Fibroblast of lung (primary cell): ENCODE results near the gene FIP1L1. TPM values are rescaled to one million over a fixed set of nuclear protein-coding genes. Genes with fewer than 3 reads are reported as not detected.

Source experiments
- DNase-seq, 2 donors: peaks; one replicate each; pipeline versions ENCODE4 v3.0.0 to v3.0.0-alpha.2; 2010; ENCODE audit warnings: low read depth in 2 of 2
- H2AFZ ChIP-seq: 2 replicates; pipeline ENCODE4 v1.5.1; 2012; ENCODE audit warnings: low read length, control low read depth, inconsistent platforms
- H3K27ac ChIP-seq: 2 replicates; pipeline ENCODE4 v1.5.1; 2011; ENCODE audit warnings: low read length, control low read depth; ENCODE audit not compliant: insufficient read depth
- H3K27me3 ChIP-seq: 2 replicates; pipeline ENCODE4 v1.5.1; 2011; ENCODE audit warnings: mild to moderate bottlenecking, low read length; ENCODE audit not compliant: control insufficient read depth, insufficient read depth
- H3K36me3 ChIP-seq: 2 replicates; pipeline ENCODE4 v1.5.1; 2011; ENCODE audit warnings: low read length; ENCODE audit not compliant: control insufficient read depth, insufficient read depth
- H3K4me1 ChIP-seq: 2 replicates; pipeline ENCODE4 v1.5.1; 2011; ENCODE audit warnings: low read length; ENCODE audit not compliant: control insufficient read depth, insufficient read depth; ENCODE audit errors: extremely low read depth
- H3K4me2 ChIP-seq: 2 replicates; pipeline ENCODE4 v1.5.1; 2011; ENCODE audit warnings: low read length, control low read depth; ENCODE audit not compliant: insufficient read depth; ENCODE audit errors: extremely low read depth
- H3K4me3 ChIP-seq, 4 experiments: fragments of 200-600 bp in 1 of 4; sonication (generic) in 1 of 4; replicated peaks in 1 of 4; 2 replicates each; pipeline ENCODE4 v1.5.1; 2011 to 2016; ENCODE audit warnings: low read length in 4 of 4, low read depth in 3 of 4, mild to moderate bottlenecking in 3 of 4, control low read depth in 2 of 4, inconsistent platforms in 1 of 4, mixed read lengths in 1 of 4; ENCODE audit not compliant: insufficient read depth in 1 of 4; ENCODE audit errors: control extremely low read depth in 1 of 4
- H3K79me2 ChIP-seq: 2 replicates; pipeline ENCODE4 v1.5.1; 2012; ENCODE audit warnings: mild to moderate bottlenecking, low read length, inconsistent platforms; ENCODE audit not compliant: control insufficient read depth, insufficient read depth
- H3K9ac ChIP-seq: 2 replicates; pipeline ENCODE4 v1.5.1; 2011; ENCODE audit warnings: mild to moderate bottlenecking, low read length, control low read depth; ENCODE audit not compliant: insufficient read depth
- H3K9me3 ChIP-seq: 2 replicates; pipeline ENCODE4 v1.5.1; 2012; ENCODE audit warnings: low read depth, low read length; ENCODE audit not compliant: control insufficient read depth, insufficient read depth
- H4K20me1 ChIP-seq: 2 replicates; pipeline ENCODE4 v1.5.1; 2011; ENCODE audit warnings: low read length; ENCODE audit not compliant: control insufficient read depth, insufficient read depth; ENCODE audit errors: extremely low read depth
- CTCF ChIP-seq, 2 donors: IDR thresholded peaks in 1 of 2; conservative IDR thresholded peaks in 1 of 2; 1 replicate in 1 of 2; 2 replicates in 1 of 2; pipeline ENCODE4 v1.5.1; 2011 to 2012; ENCODE audit warnings: low read length in 2 of 2, control low read depth in 1 of 2, inconsistent platforms in 1 of 2, low read depth in 1 of 2, mild to moderate bottlenecking in 1 of 2
- EZH2 ChIP-seq: IDR thresholded peaks from 2 replicates; pipeline ENCODE4 v1.5.1; 2012; ENCODE audit warnings: low read length, control low read depth, mild to moderate bottlenecking; ENCODE audit errors: missing control alignments
- polyA plus RNA-seq, 2 donors: library from polyadenylated mRNA; depleted of rRNA in 1 of 2; stranded (reverse) in 1 of 2; unstranded in 1 of 2; fragments of >200 nt; gene quantifications; 2 replicates each; pipeline ENCODE4 v1.2.1, GENCODE V29; 2011 to 2012; ENCODE audit warnings: missing spikeins in 1 of 2
- total RNA-seq: library from RNA; depleted of rRNA; stranded (reverse); fragments of >200 nt; gene quantifications from 2 replicates; pipeline ENCODE4 v1.2.1, GENCODE V29; 2014

The FIP1L1 gene
- total and polyA plus RNA-seq, 2 donors (not counting 1 experiment from before 2014, with no cell fraction given) = 22.3 to 98.3 TPM

- no peaks in the 10 kb centered on the region for H3K27me3 ChIP-seq
- TF ChIP-seq EZH2 (no peak), CTCF (conservative IDR thresholded peaks at IDR 0.05 in 1 of 2, IDR thresholded peaks at IDR 0.05 in 1 of 2; ENCODE audit: low read depth in 1 of 2, low read length in 2 of 2) (no peak)
- no peak overlapping the region for H2AFZ ChIP-seq
- no peak overlapping the region for H3K4me2 ChIP-seq
- no peak overlapping the region for H3K4me3 ChIP-seq
- H3K9me3 ChIP-seq = no peaks in the 10 kb centered on the region
- no peaks in the 10 kb centered on the region for H3K4me1 ChIP-seq
- no peaks in the 10 kb centered on the region for H3K79me2 ChIP-seq
- no peak overlapping the region for H3K9ac ChIP-seq
- DNase-seq = peak in 1 of 2 donors; percentile 33
- peaks cover 4% of the 10 kb centered on the region for H3K36me3 ChIP-seq
- no peaks in the 10 kb centered on the region for H4K20me1 ChIP-seq
- no peak overlapping the region for H3K27ac ChIP-seq
Measured at GRCh38 chr4:53461244-53461643, 83.8 kb downstream of the FIP1L1 start.

DNA sequence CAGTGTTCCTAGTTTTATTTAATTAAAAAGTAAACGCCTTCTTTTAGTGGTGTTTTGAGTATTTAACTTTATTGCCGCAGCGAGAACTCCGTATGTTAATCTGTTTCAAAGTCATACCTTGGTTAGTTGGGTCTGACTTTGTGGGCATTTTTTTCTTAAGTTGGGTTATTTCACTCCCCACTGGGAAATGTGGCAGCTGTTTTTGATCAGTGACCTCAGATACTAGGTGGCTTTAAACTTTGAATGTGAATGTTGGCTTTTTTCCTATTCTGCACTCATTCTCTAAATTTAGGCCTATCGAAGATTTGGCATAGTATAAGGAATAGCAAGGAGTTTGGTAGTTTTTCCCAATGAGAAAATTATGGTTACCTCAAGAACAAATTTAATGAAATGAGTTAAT is 85.9 kb downstream of the FIP1L1 start:
- no peaks in the 10 kb centered on the region for H4K20me1 ChIP-seq
- H3K4me3 ChIP-seq = no peak overlapping the region
- no peaks in the 10 kb centered on the region for H3K79me2 ChIP-seq
- H2AFZ ChIP-seq = no peak overlapping the region
- H3K4me2 ChIP-seq = no peak overlapping the region
- TF ChIP-seq CTCF (conservative IDR thresholded peaks at IDR 0.05 in 1 of 2, IDR thresholded peaks at IDR 0.05 in 1 of 2; ENCODE audit: low read depth in 1 of 2, low read length in 2 of 2) (no peak), EZH2 (no peak)
- no peaks in the 10 kb centered on the region for H3K27me3 ChIP-seq
- H3K4me1 ChIP-seq = no peaks in the 10 kb centered on the region
- no peak overlapping the region for H3K27ac ChIP-seq
- no peak for DNase-seq
- no peaks in the 10 kb centered on the region for H3K9me3 ChIP-seq
- peaks cover 2% of the 10 kb centered on the region for H3K36me3 ChIP-seq
- H3K9ac ChIP-seq = no peak overlapping the region

GRCh38 chr4:53465281-53465680 is 87.8 kb downstream of the FIP1L1 start:
- no peaks in the 10 kb centered on the region for H4K20me1 ChIP-seq
- H3K9me3 ChIP-seq = no peaks in the 10 kb centered on the region
- no peak overlapping the region for H2AFZ ChIP-seq
- H3K9ac ChIP-seq = no peak overlapping the region
- no peaks in the 10 kb centered on the region for H3K4me1 ChIP-seq
- DNase-seq = no peak
- no peak overlapping the region for H3K4me2 ChIP-seq
- TF ChIP-seq EZH2 (no peak), CTCF (conservative IDR thresholded peaks at IDR 0.05 in 1 of 2, IDR thresholded peaks at IDR 0.05 in 1 of 2; ENCODE audit: low read depth in 1 of 2, low read length in 2 of 2) (no peak)
- H3K79me2 ChIP-seq = no peaks in the 10 kb centered on the region
- H3K4me3 ChIP-seq = no peak overlapping the region
- no peak overlapping the region for H3K27ac ChIP-seq
- H3K36me3 ChIP-seq = peaks cover 2% of the 10 kb centered on the region
- no peaks in the 10 kb centered on the region for H3K27me3 ChIP-seq
